Uterus (tissue), 2 donors: ENCODE measurements around the gene LPCAT1.

Experiments
- CTCF ChIP-seq, 4 experiments: fragments of 200-600 bp in 2 of 4; fragments of 450-650 bp in 2 of 4; sonication (generic) in 2 of 4; IDR thresholded peaks; one replicate each; pipeline ENCODE4 v1.5.1; 2016 to 2019; ENCODE audit warnings: antibody characterized with exemption in 4 of 4, mild to moderate bottlenecking in 2 of 4, moderate library complexity in 1 of 4
- POLR2A ChIP-seq, 2 donors: fragments of 450-650 bp; IDR thresholded peaks; one replicate each; pipeline ENCODE4 v1.6.1; 2016; ENCODE audit warnings: antibody characterized with exemption in 2 of 2, mild to moderate bottlenecking in 1 of 2, moderate library complexity in 1 of 2

DNA sequence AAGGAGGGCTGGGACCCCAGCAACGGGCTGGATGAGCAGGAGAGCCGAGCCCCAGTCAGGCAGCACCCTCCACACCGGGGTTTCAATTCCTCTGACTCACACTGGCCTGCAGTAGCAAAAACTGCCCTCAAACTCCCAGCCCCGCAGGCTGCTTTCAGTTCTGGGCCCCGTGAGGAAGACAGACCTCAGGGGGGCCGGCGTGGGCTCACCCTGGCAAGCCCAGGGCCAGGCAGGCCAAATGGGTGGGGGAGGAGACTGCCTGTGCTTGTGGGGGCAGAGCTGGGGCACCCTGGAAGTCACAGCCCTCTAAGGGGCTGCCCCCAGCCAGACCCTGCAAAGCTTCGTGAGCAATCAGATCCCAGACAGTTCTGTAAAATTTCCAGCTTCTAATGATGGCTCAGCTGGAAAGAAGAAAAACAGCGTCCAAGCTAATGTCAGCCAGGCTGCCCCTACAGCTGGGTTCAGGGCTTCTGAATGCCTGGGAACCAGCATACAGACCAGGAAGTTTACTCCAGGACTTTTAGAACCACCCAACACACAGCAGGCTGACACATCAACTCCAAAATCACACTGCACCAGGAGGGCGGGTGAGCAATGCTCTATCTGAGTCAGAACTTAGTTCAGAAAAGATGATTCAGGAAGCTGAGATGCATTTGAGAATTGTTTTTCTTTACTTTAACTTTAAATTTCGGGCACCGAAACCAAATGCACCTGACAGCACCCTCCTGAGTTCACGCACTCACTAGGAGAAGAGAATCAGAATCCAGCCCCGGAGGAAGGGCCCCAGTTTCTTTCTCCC, 34.7 kb downstream of the LPCAT1 start:
- TF ChIP-seq CTCF (IDR thresholded peaks at IDR 0.05) (no peak), POLR2A (IDR thresholded peaks at IDR 0.05) (no peak)
